Astrocyte (in vitro differentiated cells and primary cell): ENCODE data around the gene C1orf116.

Experiments
- CTCF ChIP-seq: IDR thresholded peaks from 2 replicates; pipeline ENCODE4 v1.5.1; 2011; ENCODE audit warnings: low read depth, mild to moderate bottlenecking, inconsistent platforms, low read length, moderate library complexity; ENCODE audit not compliant: insufficient read depth
- EZH2 ChIP-seq: IDR thresholded peaks from 2 replicates; pipeline ENCODE4 v1.6.1; 2012; ENCODE audit warnings: mild to moderate bottlenecking, low read length, inconsistent platforms; ENCODE audit not compliant: insufficient read depth

GRCh38 chr1:207070811-207071210, 38.3 kb upstream of the C1orf116 start:
- no peak for TF ChIP-seq CTCF
- no peak for TF ChIP-seq EZH2
